A673 (cell line): ENCODE data around the gene MESD. TPM values are rescaled to one million over a fixed set of nuclear protein-coding genes. Genes with fewer than 3 reads are reported as not detected.

Experiments
- BruUV-seq: library from RNA; stranded (reverse); fragments of 400-500 nt; replicated peaks from 2 replicates; lab custom pipeline; 2021; lab: Mats Ljungman, UMichigan
- CTCF ChIA-PET: fragments of 300-600 bp; sonication (Branson Sonifier 250); formaldehyde crosslinking; loops from one replicate; lab custom pipeline; 2022; ENCODE audit warnings: antibody characterized with exemption; lab: Charles Lee
- POLR2A ChIA-PET: fragments of 300-600 bp; sonication (Branson Sonifier 250); formaldehyde crosslinking; loops from one replicate; lab custom pipeline; 2022; ENCODE audit warnings: antibody characterized with exemption; ENCODE audit not compliant: low non-redundant PET; lab: Charles Lee
- DNase-seq: peaks from one replicate; pipeline ENCODE4 v3.0.0-alpha.2; 2015; ENCODE audit warnings: low spot score
- H3K27ac ChIP-seq: fragments of 200-600 bp; sonication (generic); 2 replicates; pipeline ENCODE4 v1.5.1; 2016; ENCODE audit warnings: mixed run types, low read depth, mild to moderate bottlenecking, mixed read lengths, antibody characterized with exemption, low read length; ENCODE audit not compliant: poor library complexity, severe bottlenecking
- H3K27me3 ChIP-seq: fragments of 200-600 bp; sonication (generic); replicated peaks from 2 replicates; pipeline ENCODE4 v1.6.1; 2017; ENCODE audit warnings: mixed run types, low read depth, mild to moderate bottlenecking, mixed read lengths, antibody characterized with exemption, low read length; ENCODE audit not compliant: insufficient read depth, poor library complexity
- H3K36me3 ChIP-seq: fragments of 200-600 bp; sonication (generic); 2 replicates; pipeline ENCODE4 v1.6.1; 2016; ENCODE audit warnings: mixed run types, mild to moderate bottlenecking, mixed read lengths, antibody characterized with exemption, low read length; ENCODE audit not compliant: insufficient read depth, poor library complexity, severe bottlenecking
- H3K4me1 ChIP-seq: fragments of 200-600 bp; sonication (generic); 2 replicates; pipeline ENCODE4 v1.6.1; 2017; ENCODE audit warnings: mixed run types, mild to moderate bottlenecking, mixed read lengths, antibody characterized with exemption, low read length; ENCODE audit not compliant: insufficient read depth, poor library complexity, severe bottlenecking
- H3K4me3 ChIP-seq: fragments of 200-600 bp; sonication (generic); 2 replicates; pipeline ENCODE4 v1.5.1; 2016; ENCODE audit warnings: low read depth, mixed run types, mild to moderate bottlenecking, mixed read lengths, low read length; ENCODE audit not compliant: poor library complexity, severe bottlenecking
- H3K9me3 ChIP-seq: fragments of 200-600 bp; sonication (generic); 2 replicates; pipeline ENCODE4 v1.6.1; 2016; ENCODE audit warnings: mixed run types, low read depth, mild to moderate bottlenecking, mixed read lengths, antibody characterized with exemption, low read length; ENCODE audit not compliant: poor library complexity, severe bottlenecking
- CTCF ChIP-seq: fragments of 300-800, 200-600 bp; sonication (generic); conservative IDR thresholded peaks from 2 replicates; pipeline ENCODE4 v1.5.1; 2017; ENCODE audit warnings: low read depth, mild to moderate bottlenecking, antibody characterized with exemption, low read length, moderate library complexity, mixed read lengths
- EZH2 ChIP-seq: fragments of 200-600 bp; sonication (generic); IDR thresholded peaks from 2 replicates; pipeline ENCODE4 v1.6.1; 2017; ENCODE audit warnings: borderline replicate concordance, low read depth, mild to moderate bottlenecking, mixed read lengths, antibody characterized with exemption, low read length; ENCODE audit not compliant: poor library complexity, severe bottlenecking
- intact Hi-C: fragments of 100-400 bp; cut with micrococcal nuclease; formaldehyde crosslinking; loops from one replicate; pipeline ENCODE4 v1.10.0; 2022; ENCODE audit not compliant: unreplicated experiment
- total RNA-seq: library from RNA; stranded (reverse); gene quantifications from 2 replicates; pipeline ENCODE4 v1.2.3, GENCODE V29; 2021

Gene MESD
- total RNA-seq, 1 experiment from 2014 or later, result 28.1 TPM

- no TSS peak for BruUV-seq
- Histone ChIP-seq H3K4me3 (no peak overlapping the region), H3K9me3 (peaks cover 3% of the 10 kb centered on the region), H3K27me3 (no peaks in the 10 kb centered on the region), H3K4me1 (no peaks in the 10 kb centered on the region), H3K27ac (no peak overlapping the region), H3K36me3 (no peaks in the 10 kb centered on the region)
- no peak for TF ChIP-seq EZH2
- TF ChIP-seq CTCF, result no peak
- CTCF ChIA-PET, result no interaction called here
- POLR2A ChIA-PET, result no interaction called here
- intact Hi-C loops, result no loop called here
- DNase-seq, result no peak
Measured at GRCh38 chr15:81031203-81031602, 41.6 kb upstream of the MESD start.

GRCh38 chr15:81030301-81030750 is 40.7 kb upstream of the MESD start:
- CTCF ChIA-PET, result no interaction called here
- BruUV-seq, result no TSS peak

GRCh38 chr15:81029414-81030300 is 40.0 kb upstream of the MESD start:
- Histone ChIP-seq H3K4me1 (no peaks in the 10 kb centered on the region), H3K36me3 (no peaks in the 10 kb centered on the region), H3K27ac (no peak overlapping the region), H3K9me3 (peaks cover 3% of the 10 kb centered on the region), H3K4me3 (no peak overlapping the region), H3K27me3 (no peaks in the 10 kb centered on the region)
- CTCF ChIA-PET, result no interaction called here
- no peak for DNase-seq
- no peak for TF ChIP-seq CTCF
- POLR2A ChIA-PET, result no interaction called here
- intact Hi-C loops, result no loop called here
- BruUV-seq, result no TSS peak

More at GRCh38 chr15:81030301-81030750, 40.7 kb upstream of the MESD start:
- Histone ChIP-seq H3K27ac (no peak overlapping the region), H3K4me3 (no peak overlapping the region), H3K9me3 (peaks cover 3% of the 10 kb centered on the region), H3K36me3 (no peaks in the 10 kb centered on the region), H3K4me1 (no peaks in the 10 kb centered on the region), H3K27me3 (no peaks in the 10 kb centered on the region)
- TF ChIP-seq CTCF, result no peak
- TF ChIP-seq EZH2, result no peak
- intact Hi-C loops, result no loop called here
- no peak for DNase-seq
- POLR2A ChIA-PET, result no interaction called here
